Panc1 (cell line): ENCODE data around the gene TCF21. TPM values are rescaled to one million over a fixed set of nuclear protein-coding genes. Genes with fewer than 3 reads are reported as not detected.
A peak's percentile ranks its signal among the peaks of the same experiment; 100 is the strongest.

ENCODE experiments used
- ATAC-seq: fragments of 200-7000 bp; cut with Tn5 transposase; 2 replicates; pipeline ENCODE4 v1.9.1; 2020; ENCODE audit warnings: mild to moderate bottlenecking, moderate library complexity
- BruUV-seq: library from RNA; stranded (reverse); fragments of 400-500 nt; replicated peaks from 2 replicates; lab custom pipeline; 2021; lab: Mats Ljungman, UMichigan
- CTCF ChIA-PET: fragments of 300-600 bp; sonication (Branson Sonifier 250); formaldehyde crosslinking; loops from one replicate; lab custom pipeline; 2022; ENCODE audit warnings: antibody characterized with exemption; lab: Charles Lee
- POLR2A ChIA-PET: fragments of 300-600 bp; sonication (Branson Sonifier 250); formaldehyde crosslinking; loops from one replicate; lab custom pipeline; 2022; ENCODE audit warnings: antibody characterized with exemption; lab: Charles Lee
- DNase-seq: peaks from one replicate; pipeline ENCODE4 v3.0.0-alpha.2; 2010; ENCODE audit warnings: low read depth, low spot score
- H3K27ac ChIP-seq: 2 replicates; pipeline ENCODE4 v1.5.1; 2011; ENCODE audit warnings: mild to moderate bottlenecking, low read length, inconsistent platforms
- H3K27me3 ChIP-seq: fragments of 200-500 bp; sonication (Bioruptor generic); 2 replicates; pipeline ENCODE4 v1.6.0; 2014; ENCODE audit warnings: low read length, inconsistent platforms; ENCODE audit not compliant: control insufficient read depth, insufficient read depth
- H3K36me3 ChIP-seq: fragments of 200-500 bp; sonication (Bioruptor generic); 2 replicates; pipeline ENCODE4 v1.5.1; 2014; ENCODE audit warnings: inconsistent platforms, mild to moderate bottlenecking, low read length, moderate library complexity; ENCODE audit not compliant: control insufficient read depth, insufficient read depth
- H3K4me1 ChIP-seq: 2 replicates; pipeline ENCODE4 v1.5.1; 2011; ENCODE audit warnings: inconsistent platforms, mild to moderate bottlenecking, low read length, moderate library complexity; ENCODE audit not compliant: control insufficient read depth, insufficient read depth
- H3K4me3 ChIP-seq, 2 experiments: 2 replicates each; pipeline ENCODE4 v1.5.1; 2011 to 2012; ENCODE audit warnings: low read depth in 2 of 2, low read length in 2 of 2, mild to moderate bottlenecking in 2 of 2, inconsistent platforms in 1 of 2, moderate library complexity in 1 of 2
- H3K9me3 ChIP-seq: fragments of 200-500 bp; sonication (Bioruptor generic); 2 replicates; pipeline ENCODE4 v1.5.1; 2014; ENCODE audit warnings: low read depth, mild to moderate bottlenecking, inconsistent platforms, low read length, moderate library complexity; ENCODE audit not compliant: control insufficient read depth, insufficient read depth
- CTCF ChIP-seq: fragments of 450-650 bp; IDR thresholded peaks from 2 replicates; pipeline ENCODE4 v1.5.1; 2017; ENCODE audit warnings: mild to moderate bottlenecking
- POLR2AphosphoS5 ChIP-seq: IDR thresholded peaks from 2 replicates; pipeline ENCODE4 v1.6.1; 2012; ENCODE audit warnings: mild to moderate bottlenecking, low read depth, low read length, moderate library complexity
- REST ChIP-seq, 2 experiments: IDR thresholded peaks; 2 replicates each; pipeline ENCODE4 v1.6.1; 2011 to 2012; ENCODE audit warnings: low read depth in 2 of 2, control low read depth in 1 of 2, low read length in 1 of 2, mild to moderate bottlenecking in 1 of 2, moderate library complexity in 1 of 2; ENCODE audit not compliant: insufficient read depth in 1 of 2
- SIN3A ChIP-seq: IDR thresholded peaks from 2 replicates; pipeline ENCODE4 v1.6.1; 2012; ENCODE audit warnings: low read depth, mild to moderate bottlenecking, low read length, moderate library complexity, borderline replicate concordance; ENCODE audit not compliant: insufficient read depth
- TCF7L2 ChIP-seq: IDR thresholded peaks from 2 replicates; pipeline ENCODE4 v1.6.1; 2011; ENCODE audit warnings: mild to moderate bottlenecking, low read depth, low read length, inconsistent platforms
- in situ Hi-C: cut with HindIII; loops from 2 replicates; pipeline ENCODE4 v1.10.0; 2016; ENCODE audit warnings: low sequenced_read_pairs, low pct_unique_long_range_greater_than_20kb
- intact Hi-C: fragments of 100-400 bp; cut with micrococcal nuclease; formaldehyde crosslinking; loops from one replicate; pipeline ENCODE4 v1.10.0; 2022; ENCODE audit not compliant: unreplicated experiment
- total RNA-seq: library from RNA; stranded (reverse); gene quantifications from one replicate; pipeline ENCODE4 v1.2.1, GENCODE V29; 2021; ENCODE audit not compliant: unreplicated experiment

TCF21 gene
- total RNA-seq, 1 experiment from 2014 or later: not detected

- H3K4me3 ChIP-seq: no peak overlapping the region
- BruUV-seq: no TSS peak
- intact Hi-C loops: loop anchor here (10.0 kb wide), 1 partner anchor 1075 kb away; no protein-coding TSS in a partner anchor
- CTCF ChIA-PET: no interaction called here
- H3K4me1 ChIP-seq: peaks cover 1% of the 10 kb centered on the region; the same call in 1 of the 2 replicates
- no peak overlapping the region for H3K27ac ChIP-seq
- H3K36me3 ChIP-seq: no peaks in the 10 kb centered on the region
- ATAC-seq (no peak), DNase-seq (no peak)
- in situ Hi-C loops: no loop called here
- POLR2A ChIA-PET: no interaction called here
- no peak for TF ChIP-seq CTCF
- TF ChIP-seq REST (IDR thresholded peaks at IDR 0.05; ENCODE audit: insufficient read depth in 1 of 2, low read depth in 2 of 2, low read length in 1 of 2): no peak
- TF ChIP-seq POLR2AphosphoS5: no peak
- no peak for TF ChIP-seq TCF7L2
- no peak for TF ChIP-seq SIN3A
- H3K27me3 ChIP-seq: no peaks in the 10 kb centered on the region; the same call in 1 of the 2 replicates
- H3K9me3 ChIP-seq: no peaks in the 10 kb centered on the region
Observed at GRCh38 chr6:133919362-133919761, 30.4 kb downstream of the TCF21 start.

- ATAC-seq (0 out of 2 replicates have a peak, but pooled peaks have one; percentile 58), DNase-seq (peak; percentile 48)
- H3K4me1 ChIP-seq: peaks cover 5% of the 10 kb centered on the region; the same call in 1 of the 2 replicates
- H3K27ac ChIP-seq: no peak overlapping the region
- POLR2A ChIA-PET: no interaction called here
- TF ChIP-seq TCF7L2 (no peak), CTCF (peak; percentile 84), SIN3A (no peak)
- CTCF ChIA-PET: interaction anchor here (0.5 to 1.5 kb wide), 2 partner anchors 352 to 412 kb away, joined by 5 read pairs; no protein-coding TSS in a partner anchor
- H3K9me3 ChIP-seq: no peaks in the 10 kb centered on the region
- BruUV-seq: no TSS peak
- in situ Hi-C loops: no loop called here
- no peaks in the 10 kb centered on the region for H3K36me3 ChIP-seq
- intact Hi-C loops: loop anchor here (1.0 to 10.0 kb wide), 3 partner anchors 51 to 143 kb away; no protein-coding TSS in a partner anchor
- no peaks in the 10 kb centered on the region for H3K27me3 ChIP-seq
- no peak overlapping the region; a peak in 1 of 4 replicates for H3K4me3 ChIP-seq
Observed at GRCh38 chr6:133921249-133921859, 32.4 kb downstream of the TCF21 start.
